ENCODE measurements around the gene MRPL32.

The MRPL32 gene

GRCh38 chr7:42964849-42965805 is 33.0 kb downstream of the MRPL32 start:
- DNase-seq (ENCODE audit: low spot score), result no peak

- no peak for DNase-seq (ENCODE audit: low spot score)
Observed at GRCh38 chr7:42967391-42967790, 35.2 kb downstream of the MRPL32 start.

GRCh38 chr7:42972699-42973500 is 40.7 kb downstream of the MRPL32 start:
- no peak for DNase-seq (ENCODE audit: low spot score)

- no peak for DNase-seq (ENCODE audit: low spot score)
Observed at GRCh38 chr7:42976371-42976770, 44.2 kb downstream of the MRPL32 start.

- DNase-seq (ENCODE audit: low spot score), result no peak
Observed at GRCh38 chr7:42978496-42978895, 46.3 kb downstream of the MRPL32 start.

- no peak for DNase-seq (ENCODE audit: low spot score)
Observed at GRCh38 chr7:42980084-42980483, 47.9 kb downstream of the MRPL32 start.

- no peak for DNase-seq (ENCODE audit: low spot score)
Observed at GRCh38 chr7:42980514-42980913, 48.3 kb downstream of the MRPL32 start.

- DNase-seq (ENCODE audit: low spot score), result no peak
Observed at GRCh38 chr7:42981601-42982000, 49.4 kb downstream of the MRPL32 start.

GRCh38 chr7:42982604-42983115 is 50.5 kb downstream of the MRPL32 start:
- no peak for DNase-seq (ENCODE audit: low spot score)

- DNase-seq (ENCODE audit: low spot score), result no peak
Observed at GRCh38 chr7:42984137-42984536, 52.0 kb downstream of the MRPL32 start.

GRCh38 chr7:42986213-42986612 is 54.0 kb downstream of the MRPL32 start:
- no peak for DNase-seq (ENCODE audit: low spot score)

GRCh38 chr7:42986781-42987248 is 54.6 kb downstream of the MRPL32 start:
- no peak for DNase-seq (ENCODE audit: low spot score)
